CD4-positive, CD25-positive, alpha-beta regulatory T cell (primary cell): Measurements from ENCODE around the gene SPSB1. TPM values are rescaled to one million over a fixed set of nuclear protein-coding genes. Genes with fewer than 3 reads are reported as not detected.

Experiments
- ATAC-seq, 2 donors: fragments of 150-1000 bp; cut with Tn5 transposase; one replicate each; pipeline ENCODE4 v1.10.0; 2021; ENCODE audit warnings: low read depth in 2 of 2, moderate number of reproducible peaks in 2 of 2, moderate library complexity in 1 of 2
- DNase-seq, 3 donors: peaks; one replicate each; pipeline versions ENCODE4 v3.0.0 to v3.0.0-alpha.2; 2012 to 2022; ENCODE audit warnings: mixed read lengths in 1 of 3
- H3K27ac ChIP-seq: one replicate; pipeline ENCODE4 v1.7.0; 2013; ENCODE audit warnings: mild to moderate bottlenecking, low read length; ENCODE audit not compliant: insufficient read depth, poor library complexity, severe bottlenecking
- H3K27me3 ChIP-seq: one replicate; pipeline ENCODE4 v1.7.0; 2013; ENCODE audit warnings: low read length; ENCODE audit not compliant: control insufficient read depth, insufficient read depth
- H3K36me3 ChIP-seq: one replicate; pipeline ENCODE4 v1.7.0; 2013; ENCODE audit warnings: mild to moderate bottlenecking, low read length, moderate library complexity; ENCODE audit not compliant: control insufficient read depth, insufficient read depth
- H3K4me1 ChIP-seq: 2 replicates; pipeline ENCODE4 v1.7.0; 2013; ENCODE audit warnings: mild to moderate bottlenecking, low read length; ENCODE audit not compliant: insufficient read depth, control insufficient read depth, poor library complexity, severe bottlenecking
- H3K4me3 ChIP-seq: one replicate; pipeline ENCODE4 v1.7.0; 2013; ENCODE audit warnings: low read depth, mild to moderate bottlenecking, low read length, moderate library complexity
- H3K9me3 ChIP-seq, 2 experiments: 1 replicate in 1 of 2; 2 replicates in 1 of 2; pipeline ENCODE4 v1.7.0; 2013; ENCODE audit warnings: low read length in 2 of 2, mild to moderate bottlenecking in 1 of 2, moderate library complexity in 1 of 2; ENCODE audit not compliant: control insufficient read depth in 2 of 2
- H3K27ac Mint-ChIP-seq, 3 donors: one replicate each; pipeline ENCODE4 v1.8.0; 2020 to 2022; ENCODE audit warnings: mild to moderate bottlenecking in 3 of 3, mixed read lengths in 3 of 3, moderate library complexity in 2 of 3
- H3K27me3 Mint-ChIP-seq: one replicate; pipeline ENCODE4 v1.8.0; 2022; ENCODE audit warnings: mild to moderate bottlenecking, mixed read lengths
- H3K36me3 Mint-ChIP-seq: one replicate; pipeline ENCODE4 v1.8.0; 2020; ENCODE audit warnings: mixed read lengths
- H3K4me1 Mint-ChIP-seq, 4 donors: one replicate each; pipeline ENCODE4 v1.8.0; 2020 to 2022; ENCODE audit warnings: mixed read lengths in 4 of 4, mild to moderate bottlenecking in 1 of 4
- H3K4me3 Mint-ChIP-seq, 4 donors: one replicate each; pipeline ENCODE4 v1.8.0; 2020 to 2022; ENCODE audit warnings: mild to moderate bottlenecking in 4 of 4, mixed read lengths in 4 of 4, moderate library complexity in 3 of 4
- H3K9me3 Mint-ChIP-seq, 7 donors: one replicate each; pipeline ENCODE4 v1.8.0; 2020 to 2022; ENCODE audit warnings: mixed read lengths in 7 of 7, mild to moderate bottlenecking in 3 of 7, moderate library complexity in 2 of 7
- polyA plus RNA-seq, 4 donors: library from polyadenylated mRNA; unstranded; fragments of 300-500 nt; fragmentation: Illumina TruSeq; gene quantifications; one replicate each; pipeline ENCODE4 v1.2.3, GENCODE V29; 2021
- total RNA-seq: library from RNA; stranded (reverse); gene quantifications from one replicate; pipeline ENCODE4 v1.2.3, GENCODE V29; 2022

Gene SPSB1
- total and polyA plus RNA-seq, 5 donors from 2014 or later, result 7.0 to 19.7 (median 12.3) TPM

DNA sequence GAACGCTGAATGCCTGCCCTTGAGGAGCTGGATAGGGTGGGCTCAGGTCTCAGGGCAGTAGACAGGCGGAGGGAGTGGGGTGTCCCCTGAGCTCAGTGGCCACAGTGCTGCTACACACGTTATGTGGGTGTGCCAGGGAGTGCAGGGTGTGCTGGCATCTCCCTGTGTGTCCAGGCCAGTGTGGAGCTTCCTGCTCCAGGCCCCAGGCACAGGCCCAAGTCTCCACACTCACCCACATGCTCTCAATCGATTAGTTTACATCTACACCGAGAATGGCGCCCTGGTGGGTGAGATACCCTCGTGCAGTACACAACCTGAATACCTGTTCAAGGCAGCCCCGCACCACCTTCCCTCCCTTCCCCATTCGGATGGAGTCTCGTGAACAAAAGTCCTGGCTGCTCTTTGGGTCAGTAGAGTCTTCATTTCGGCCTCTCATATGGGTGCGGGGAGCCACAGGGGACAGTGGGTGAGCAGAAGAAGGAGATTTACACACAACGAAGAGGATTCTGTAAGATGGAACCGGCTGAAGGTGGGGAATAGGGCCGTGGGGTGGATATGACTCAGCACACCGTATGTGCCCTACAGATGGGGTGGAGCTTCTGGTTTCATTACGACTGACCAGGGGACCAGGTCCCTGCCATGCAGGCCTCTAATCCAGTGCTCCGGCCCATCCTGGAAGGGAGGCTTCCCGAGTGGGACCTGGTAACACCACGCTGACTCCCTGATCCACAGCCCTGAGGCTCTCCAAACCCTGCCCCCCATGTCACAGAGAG, 93.3 kb downstream of the SPSB1 start:
- no peaks in the 10 kb centered on the region for H3K27me3 ChIP-seq
- no peaks in the 10 kb centered on the region for H3K36me3 Mint-ChIP-seq
- ATAC-seq (no peak), DNase-seq (peak in 1 of 3 donors; percentile 32)
- H3K4me3 ChIP-seq, result no peak overlapping the region
- H3K36me3 ChIP-seq, result no peaks in the 10 kb centered on the region
- H3K9me3 Mint-ChIP-seq, result no peaks in the 10 kb centered on the region
- no peaks in the 10 kb centered on the region for H3K4me1 ChIP-seq
- no peaks in the 10 kb centered on the region for H3K27me3 Mint-ChIP-seq
- peaks cover 0 to 10% (median 7%) of the 10 kb centered on the region in 4 donors for H3K4me1 Mint-ChIP-seq
- H3K9me3 ChIP-seq, result no peaks in the 10 kb centered on the region
- no peak overlapping the region for H3K27ac Mint-ChIP-seq
- no peak overlapping the region for H3K4me3 Mint-ChIP-seq
- no peak overlapping the region for H3K27ac ChIP-seq

DNA sequence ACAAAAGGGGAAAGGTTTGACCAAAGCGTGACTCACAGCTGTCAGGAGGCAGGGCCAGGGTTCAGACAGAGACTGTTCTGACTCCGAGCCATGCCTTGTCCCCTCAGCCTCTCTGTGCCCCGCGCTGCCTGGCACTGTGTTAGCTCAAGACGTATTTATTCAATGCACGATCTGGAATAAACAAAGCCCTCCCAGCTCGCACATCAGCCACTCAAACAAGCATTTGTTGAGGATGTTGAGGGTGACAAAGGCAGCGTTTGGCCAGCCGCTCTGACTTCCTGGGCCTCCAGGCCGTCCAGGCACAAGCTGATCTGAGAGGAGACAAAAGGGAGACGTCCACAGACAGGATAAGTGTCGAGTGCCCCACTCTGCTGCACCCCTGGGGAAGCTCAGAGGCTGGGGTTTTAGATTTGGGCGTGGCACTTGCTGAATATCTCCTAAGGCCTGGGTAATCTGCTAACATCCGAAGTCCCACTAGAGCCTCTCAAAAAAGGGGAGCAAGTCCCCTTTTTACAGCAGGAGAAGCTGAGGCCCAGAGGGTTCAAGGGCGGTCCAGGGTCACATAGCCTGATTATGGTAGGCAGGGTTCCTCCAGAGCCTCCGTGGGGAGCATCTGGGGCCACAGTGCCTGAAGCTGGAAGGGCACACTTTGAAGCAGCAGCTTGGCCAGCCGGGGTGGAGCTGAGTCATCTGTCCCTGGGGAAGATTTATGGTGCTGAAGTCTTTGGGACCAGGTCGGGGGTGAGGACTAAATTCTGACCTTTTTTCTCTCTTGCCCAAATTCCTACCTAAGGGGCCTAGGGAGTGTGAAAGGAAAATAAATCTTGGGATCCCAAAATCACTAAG, 95.9 kb downstream of the SPSB1 start:
- Histone ChIP-seq H3K4me1 (no peaks in the 10 kb centered on the region), H3K9me3 (no peaks in the 10 kb centered on the region), H3K27me3 (no peaks in the 10 kb centered on the region), H3K36me3 (no peaks in the 10 kb centered on the region), H3K27ac (no peak overlapping the region), H3K4me3 (no peak overlapping the region)
- H3K4me1 Mint-ChIP-seq, result peaks cover 0 to 10% (median 5%) of the 10 kb centered on the region in 4 donors
- DNase-seq (no peak), ATAC-seq (no peak)
- no peak overlapping the region for H3K4me3 Mint-ChIP-seq
- no peaks in the 10 kb centered on the region for H3K36me3 Mint-ChIP-seq
- H3K27ac Mint-ChIP-seq, result no peak overlapping the region
- H3K9me3 Mint-ChIP-seq, result no peaks in the 10 kb centered on the region
- no peaks in the 10 kb centered on the region for H3K27me3 Mint-ChIP-seq

- Histone ChIP-seq H3K27me3 (no peaks in the 10 kb centered on the region), H3K9me3 (no peaks in the 10 kb centered on the region), H3K4me3 (no peak overlapping the region), H3K4me1 (no peaks in the 10 kb centered on the region), H3K36me3 (no peaks in the 10 kb centered on the region), H3K27ac (no peak overlapping the region)
- H3K9me3 Mint-ChIP-seq, result peaks cover 0 to under 1% (median 0%) of the 10 kb centered on the region in 7 donors
- no peak overlapping the region for H3K4me3 Mint-ChIP-seq
- H3K4me1 Mint-ChIP-seq, result peaks cover 0 to 11% (median 5%) of the 10 kb centered on the region in 4 donors
- DNase-seq (peak in 1 of 3 donors; percentile 44), ATAC-seq (peak in 1 of 2 donors; percentile 47)
- H3K27ac Mint-ChIP-seq, result peak overlapping the region in 1 of 3 donors; percentile 64
- no peaks in the 10 kb centered on the region for H3K27me3 Mint-ChIP-seq
- H3K36me3 Mint-ChIP-seq, result no peaks in the 10 kb centered on the region
These were observed 97.3 kb downstream of the SPSB1 start for GRCh38 chr1:9389968-9390367.

DNA sequence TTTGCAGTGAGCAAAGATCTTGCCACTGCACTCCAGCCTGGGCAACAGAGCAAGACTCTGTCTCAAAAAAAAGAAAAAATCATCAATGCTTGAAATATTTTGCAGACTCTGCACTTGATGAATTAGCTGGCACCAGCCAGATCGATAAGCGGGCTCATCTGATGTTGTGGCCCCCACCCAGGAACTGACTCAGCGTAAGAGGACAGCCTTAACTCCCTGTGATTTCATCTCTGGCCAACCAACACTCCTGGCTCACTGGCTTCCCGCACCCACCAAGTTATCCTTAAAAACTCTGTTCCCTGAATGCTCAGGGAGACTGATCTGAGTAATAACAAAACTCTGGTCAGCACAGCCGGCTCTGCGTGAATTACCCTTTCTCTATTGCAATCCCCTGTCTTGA, 98.9 kb downstream of the SPSB1 start:
- Histone ChIP-seq H3K27me3 (no peaks in the 10 kb centered on the region), H3K4me1 (no peaks in the 10 kb centered on the region), H3K27ac (no peak overlapping the region), H3K36me3 (no peaks in the 10 kb centered on the region), H3K9me3 (no peaks in the 10 kb centered on the region), H3K4me3 (no peak overlapping the region)
- H3K4me1 Mint-ChIP-seq, result peaks cover 0 to 16% (median 5%) of the 10 kb centered on the region in 4 donors
- peak overlapping the region in 1 of 4 donors; percentile 36 for H3K4me3 Mint-ChIP-seq
- no peaks in the 10 kb centered on the region for H3K36me3 Mint-ChIP-seq
- DNase-seq (no peak), ATAC-seq (no peak)
- peaks cover 0 to 4% (median 0%) of the 10 kb centered on the region in 7 donors for H3K9me3 Mint-ChIP-seq
- H3K27me3 Mint-ChIP-seq, result no peaks in the 10 kb centered on the region
- peak overlapping the region in 1 of 3 donors; percentile 74 for H3K27ac Mint-ChIP-seq

GRCh38 chr1:9394010-9394409, 101.3 kb downstream of the SPSB1 start:
- H3K4me1 ChIP-seq, result no peaks in the 10 kb centered on the region
- H3K9me3 Mint-ChIP-seq, result peaks cover 0 to 6% (median 0%) of the 10 kb centered on the region in 7 donors
- H3K4me3 ChIP-seq, result no peak overlapping the region
- ATAC-seq (no peak), DNase-seq (no peak)
- no peak overlapping the region for H3K27ac Mint-ChIP-seq
- no peak overlapping the region for H3K4me3 Mint-ChIP-seq
- peaks cover 0 to 16% (median 8%) of the 10 kb centered on the region in 4 donors for H3K4me1 Mint-ChIP-seq
- H3K27me3 ChIP-seq, result no peaks in the 10 kb centered on the region
- no peaks in the 10 kb centered on the region for H3K36me3 ChIP-seq
- no peaks in the 10 kb centered on the region for H3K27me3 Mint-ChIP-seq
- H3K9me3 ChIP-seq, result no peaks in the 10 kb centered on the region
- H3K36me3 Mint-ChIP-seq, result no peaks in the 10 kb centered on the region
- H3K27ac ChIP-seq, result no peak overlapping the region

DNA sequence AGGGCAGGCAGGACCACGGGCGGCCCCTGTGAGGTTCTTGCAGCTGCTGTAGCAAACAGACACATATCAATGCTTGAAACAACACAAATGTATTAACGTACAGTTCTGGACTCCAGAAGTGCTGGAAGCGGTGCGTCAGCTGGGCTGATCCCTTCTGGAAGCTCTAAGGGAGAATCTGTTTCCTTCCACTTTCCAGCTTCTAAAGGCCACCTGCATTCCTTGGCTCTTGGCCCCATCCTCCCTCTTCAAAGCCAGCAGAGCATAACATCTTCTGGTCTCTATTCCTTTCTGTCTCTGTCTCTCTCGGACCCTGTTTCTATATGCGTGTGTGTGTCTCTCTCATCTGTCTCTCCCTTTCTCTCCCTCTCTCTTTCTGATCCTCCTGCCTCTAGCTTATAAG, 102.3 kb downstream of the SPSB1 start:
- no peak overlapping the region for H3K4me3 Mint-ChIP-seq
- no peaks in the 10 kb centered on the region for H3K36me3 Mint-ChIP-seq

GRCh38 chr1:9397047-9397446, 104.4 kb downstream of the SPSB1 start:
- DNase-seq, result no peak
- no peaks in the 10 kb centered on the region for H3K9me3 ChIP-seq
- H3K4me3 ChIP-seq, result no peak overlapping the region
- ATAC-seq, result no peak
- no peak overlapping the region for H3K27ac Mint-ChIP-seq
- H3K9me3 Mint-ChIP-seq, result peaks cover 0 to 6% (median 0%) of the 10 kb centered on the region in 7 donors
- H3K4me1 ChIP-seq, result peaks cover 19% of the 10 kb centered on the region
- peaks cover 0 to 19% (median 10%) of the 10 kb centered on the region in 4 donors for H3K4me1 Mint-ChIP-seq
- H3K36me3 ChIP-seq, result no peaks in the 10 kb centered on the region
- no peak overlapping the region for H3K4me3 Mint-ChIP-seq
- no peaks in the 10 kb centered on the region for H3K27me3 ChIP-seq
- no peak overlapping the region for H3K27ac ChIP-seq
- no peaks in the 10 kb centered on the region for H3K36me3 Mint-ChIP-seq
- no peaks in the 10 kb centered on the region for H3K27me3 Mint-ChIP-seq

More for the DNA sequence above, 102.3 kb downstream of the SPSB1 start:
- ATAC-seq, result no peak
- Histone ChIP-seq H3K36me3 (no peaks in the 10 kb centered on the region), H3K27ac (no peak overlapping the region), H3K4me1 (peaks cover 8% of the 10 kb centered on the region), H3K27me3 (no peaks in the 10 kb centered on the region), H3K4me3 (no peak overlapping the region), H3K9me3 (no peaks in the 10 kb centered on the region)
- H3K27me3 Mint-ChIP-seq, result no peaks in the 10 kb centered on the region
- no peak overlapping the region for H3K27ac Mint-ChIP-seq
- H3K9me3 Mint-ChIP-seq, result peaks cover 0 to 6% (median 0%) of the 10 kb centered on the region in 7 donors
- peaks cover 0 to 11% (median 6%) of the 10 kb centered on the region in 4 donors for H3K4me1 Mint-ChIP-seq
- DNase-seq, result no peak
